DND-41 (cell line): ENCODE measurements around the gene DLX1.

Experiments used
- CTCF ChIP-seq: IDR thresholded peaks from 2 replicates; pipeline ENCODE4 v1.5.1; 2012; ENCODE audit warnings: borderline replicate concordance, low read length, moderate library complexity, mild to moderate bottlenecking; ENCODE audit not compliant: poor library complexity, severe bottlenecking; ENCODE audit errors: extremely low read depth
- EZH2 ChIP-seq: IDR thresholded peaks from 3 replicates; pipeline ENCODE4 v1.6.1; 2012; ENCODE audit warnings: borderline replicate concordance, low read depth, mild to moderate bottlenecking, moderate library complexity, low read length, inconsistent platforms; ENCODE audit not compliant: severe bottlenecking

GRCh38 chr2:172087780-172088244 lies 2.5 kb downstream of the DLX1 start:
- TF ChIP-seq EZH2 = no peak
- TF ChIP-seq CTCF = no peak
